ENCODE data around the gene RPL35A. TPM values are rescaled to one million over a fixed set of nuclear protein-coding genes. Genes with fewer than 3 reads are reported as not detected.

Gene RPL35A
- total RNA-seq, 1 experiment from 2014 or later = 1,563 TPM

DNA sequence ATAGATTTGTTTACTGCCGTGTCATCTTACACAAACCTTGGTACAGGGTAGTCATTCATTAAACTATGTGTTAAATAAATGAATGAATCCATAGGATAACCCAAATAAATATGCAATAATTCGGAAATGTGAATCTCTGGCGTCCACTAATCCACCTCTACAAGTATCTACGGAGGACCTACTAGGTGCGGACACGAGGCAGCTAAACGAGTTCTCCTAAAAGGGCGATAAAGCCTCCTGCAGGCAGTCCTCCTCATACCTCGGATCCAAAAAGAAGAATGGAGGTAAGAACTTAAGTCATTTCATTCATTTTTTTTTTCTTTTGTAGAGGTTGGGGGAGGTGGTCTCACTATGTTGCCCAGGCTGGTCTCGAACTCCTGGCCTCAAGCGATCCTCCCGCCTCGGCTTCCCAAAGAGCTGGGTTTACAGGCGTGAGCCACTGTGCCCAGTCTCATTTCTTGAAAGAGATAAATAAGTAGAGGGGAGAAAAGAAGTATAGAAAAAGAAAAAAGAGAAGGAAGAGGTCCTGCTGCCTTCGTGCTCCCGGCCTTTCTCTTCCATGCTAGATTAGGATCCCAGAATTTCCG, 706 bp upstream of the RPL35A start:
- no CpG with 5 or more reads among the region's 17 CpGs for WGBS (ENCODE audit: extremely low coverage, insufficient read length, low lambda C conversion rate)
- H3K4ac ChIP-seq (ENCODE audit: low read depth, low read length) = no peak overlapping the region
- no peaks in the 10 kb centered on the region for H3K27me3 ChIP-seq (ENCODE audit: insufficient read depth, low read length)
- H3K79me1 ChIP-seq (ENCODE audit: insufficient read depth, low read depth, low read length, poor library complexity, severe bottlenecking) = peaks cover 7% of the 10 kb centered on the region
- peaks cover 0 to 2% of the 10 kb centered on the region in 2 experiments; a peak in 1 of 5 replicates for H3K9me3 Mint-ChIP-seq
- H2BK15ac ChIP-seq (ENCODE audit: low read depth, low read length) = no peak overlapping the region
- H3K4me2 ChIP-seq (ENCODE audit: insufficient read depth, insufficient read length, low read length) = peak overlapping the region; percentile 64
- H4K91ac ChIP-seq (ENCODE audit: insufficient read length, low read depth, low read length) = no peak overlapping the region
- H4K5ac ChIP-seq (ENCODE audit: insufficient read length, low read depth, low read length) = no peak overlapping the region
- no peak for DNase-seq
- H3K27ac Mint-ChIP-seq = peak overlapping the region; percentile 100
- no peaks in the 10 kb centered on the region for H3K9me3 ChIP-seq (ENCODE audit: control insufficient read depth, low read depth, low read length)
- no peaks in the 10 kb centered on the region for H4K20me1 ChIP-seq (ENCODE audit: control insufficient read depth, insufficient read depth, insufficient read length)
- H3K56ac ChIP-seq (ENCODE audit: insufficient read length, low read depth, low read length) = no peak overlapping the region
- H2BK120ac ChIP-seq (ENCODE audit: low read depth, low read length, poor library complexity, severe bottlenecking) = no peak overlapping the region
- H2AFZ ChIP-seq (ENCODE audit: low read length) = no peak overlapping the region
- no peak overlapping the region for H2AK5ac ChIP-seq (ENCODE audit: insufficient read length, low read length)
- no peak overlapping the region for H2BK5ac ChIP-seq (ENCODE audit: insufficient read length, low read length)
- H2BK20ac ChIP-seq (ENCODE audit: low read depth, low read length, poor library complexity, severe bottlenecking) = no peak overlapping the region
- H3K27ac ChIP-seq (ENCODE audit: insufficient read length, low read depth, low read length) = peak overlapping the region; percentile 91
- H3K18ac ChIP-seq (ENCODE audit: insufficient read length, low read depth, low read length) = peak overlapping the region; percentile 66
- H3T11ph ChIP-seq (ENCODE audit: low read length) = no peak overlapping the region
- no peak overlapping the region for H4K8ac ChIP-seq (replicated peaks; ENCODE audit: insufficient read length, low read depth, low read length)
- peak overlapping the region; percentile 98 to 99 for H3K4me3 Mint-ChIP-seq
- H3K14ac ChIP-seq (ENCODE audit: insufficient read depth, low read length) = no peak overlapping the region
- no peaks in the 10 kb centered on the region; the same call in 1 of the 2 replicates for H3K27me3 Mint-ChIP-seq (ENCODE audit: low read depth)
- TF ChIP-seq, protein P1, sequence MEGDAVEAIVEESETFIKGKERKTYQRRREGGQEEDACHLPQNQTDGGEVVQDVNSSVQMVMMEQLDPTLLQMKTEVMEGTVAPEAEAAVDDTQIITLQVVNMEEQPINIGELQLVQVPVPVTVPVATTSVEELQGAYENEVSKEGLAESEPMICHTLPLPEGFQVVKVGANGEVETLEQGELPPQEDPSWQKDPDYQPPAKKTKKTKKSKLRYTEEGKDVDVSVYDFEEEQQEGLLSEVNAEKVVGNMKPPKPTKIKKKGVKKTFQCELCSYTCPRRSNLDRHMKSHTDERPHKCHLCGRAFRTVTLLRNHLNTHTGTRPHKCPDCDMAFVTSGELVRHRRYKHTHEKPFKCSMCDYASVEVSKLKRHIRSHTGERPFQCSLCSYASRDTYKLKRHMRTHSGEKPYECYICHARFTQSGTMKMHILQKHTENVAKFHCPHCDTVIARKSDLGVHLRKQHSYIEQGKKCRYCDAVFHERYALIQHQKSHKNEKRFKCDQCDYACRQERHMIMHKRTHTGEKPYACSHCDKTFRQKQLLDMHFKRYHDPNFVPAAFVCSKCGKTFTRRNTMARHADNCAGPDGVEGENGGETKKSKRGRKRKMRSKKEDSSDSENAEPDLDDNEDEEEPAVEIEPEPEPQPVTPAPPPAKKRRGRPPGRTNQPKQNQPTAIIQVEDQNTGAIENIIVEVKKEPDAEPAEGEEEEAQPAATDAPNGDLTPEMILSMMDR (conservative IDR thresholded peaks at IDR 0.05) = no peak
- peaks cover 27 to 42% of the 10 kb centered on the region in 2 experiments for H3K4me1 Mint-ChIP-seq
- H3K9ac ChIP-seq (ENCODE audit: extremely low read depth, insufficient read length, low read length) = peak overlapping the region; percentile 54
- no peak overlapping the region for H2BK12ac ChIP-seq (ENCODE audit: insufficient read length, low read depth, low read length)
- H3K23me2 ChIP-seq (ENCODE audit: insufficient read length, low read depth, low read length, poor library complexity, severe bottlenecking) = peaks cover 10% of the 10 kb centered on the region
- H3K4me1 ChIP-seq (ENCODE audit: insufficient read depth, low read length) = no peaks in the 10 kb centered on the region
- peaks cover 38 to 41% (median 39%) of the 10 kb centered on the region in 3 experiments for H3K36me3 Mint-ChIP-seq (ENCODE audit: insufficient read depth in 1 of 3, low read depth in 3 of 3)
- peaks cover 11% of the 10 kb centered on the region; the same call in 1 of the 2 replicates for H3K79me2 ChIP-seq (ENCODE audit: insufficient read depth, low read length)
- H3K23ac ChIP-seq (ENCODE audit: insufficient read length, low read depth, low read length) = no peak overlapping the region
